VCaP (cell line): ENCODE results near the gene COL4A2.

Experiments used
- H3K27ac ChIP-seq: fragments of 450-650 bp; 2 replicates; pipeline ENCODE4 v1.5.1; 2017
- TF ChIP-seq, protein P1 (sequence below): fragments of 450-650 bp; conservative IDR thresholded peaks from 2 replicates; pipeline ENCODE4 v1.5.1; 2017; ENCODE audit warnings: mild to moderate bottlenecking, moderate library complexity

Gene COL4A2

GRCh38 chr13:110506396-110506795, 199.3 kb downstream of the COL4A2 start:
- TF ChIP-seq, protein P1, sequence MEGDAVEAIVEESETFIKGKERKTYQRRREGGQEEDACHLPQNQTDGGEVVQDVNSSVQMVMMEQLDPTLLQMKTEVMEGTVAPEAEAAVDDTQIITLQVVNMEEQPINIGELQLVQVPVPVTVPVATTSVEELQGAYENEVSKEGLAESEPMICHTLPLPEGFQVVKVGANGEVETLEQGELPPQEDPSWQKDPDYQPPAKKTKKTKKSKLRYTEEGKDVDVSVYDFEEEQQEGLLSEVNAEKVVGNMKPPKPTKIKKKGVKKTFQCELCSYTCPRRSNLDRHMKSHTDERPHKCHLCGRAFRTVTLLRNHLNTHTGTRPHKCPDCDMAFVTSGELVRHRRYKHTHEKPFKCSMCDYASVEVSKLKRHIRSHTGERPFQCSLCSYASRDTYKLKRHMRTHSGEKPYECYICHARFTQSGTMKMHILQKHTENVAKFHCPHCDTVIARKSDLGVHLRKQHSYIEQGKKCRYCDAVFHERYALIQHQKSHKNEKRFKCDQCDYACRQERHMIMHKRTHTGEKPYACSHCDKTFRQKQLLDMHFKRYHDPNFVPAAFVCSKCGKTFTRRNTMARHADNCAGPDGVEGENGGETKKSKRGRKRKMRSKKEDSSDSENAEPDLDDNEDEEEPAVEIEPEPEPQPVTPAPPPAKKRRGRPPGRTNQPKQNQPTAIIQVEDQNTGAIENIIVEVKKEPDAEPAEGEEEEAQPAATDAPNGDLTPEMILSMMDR: no peak
- H3K27ac ChIP-seq: peak overlapping the region; percentile 100

DNA sequence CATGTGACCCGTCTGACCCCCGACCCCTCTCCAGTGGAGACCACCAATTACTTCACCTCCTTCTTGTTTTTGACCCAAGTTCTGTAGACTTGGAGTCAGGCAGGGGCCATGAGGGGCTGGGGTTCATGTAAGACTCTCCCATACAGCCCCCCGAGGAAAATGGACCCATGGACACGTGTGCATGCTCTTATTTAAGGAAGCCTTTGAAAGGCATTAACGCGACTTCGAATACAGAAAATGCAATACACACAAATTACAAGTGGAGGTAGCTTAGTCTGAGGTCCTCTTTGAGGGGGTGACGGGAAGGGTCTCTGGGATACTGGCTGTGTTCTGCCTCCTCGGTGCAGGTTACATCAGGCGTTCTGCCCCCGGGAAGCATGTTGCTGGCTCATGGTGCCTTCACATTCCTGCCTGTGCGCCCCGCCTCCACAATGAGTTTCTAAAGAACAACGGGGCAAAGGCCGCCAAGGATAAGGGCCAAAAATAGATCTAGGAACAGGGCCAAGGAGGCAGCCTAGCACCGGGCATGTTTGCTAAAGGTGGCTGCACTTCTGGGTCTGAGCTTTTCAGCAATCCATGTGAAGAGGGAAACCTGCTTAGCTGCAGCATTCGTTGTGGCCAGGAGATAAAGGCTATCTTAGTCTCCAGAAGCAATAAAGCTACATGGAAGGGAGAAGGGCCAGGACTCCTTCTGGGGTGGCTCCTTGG, 199.9 kb downstream of the COL4A2 start:
- H3K27ac ChIP-seq: peak overlapping the region; percentile 100
- TF ChIP-seq, protein P1: no peak

DNA sequence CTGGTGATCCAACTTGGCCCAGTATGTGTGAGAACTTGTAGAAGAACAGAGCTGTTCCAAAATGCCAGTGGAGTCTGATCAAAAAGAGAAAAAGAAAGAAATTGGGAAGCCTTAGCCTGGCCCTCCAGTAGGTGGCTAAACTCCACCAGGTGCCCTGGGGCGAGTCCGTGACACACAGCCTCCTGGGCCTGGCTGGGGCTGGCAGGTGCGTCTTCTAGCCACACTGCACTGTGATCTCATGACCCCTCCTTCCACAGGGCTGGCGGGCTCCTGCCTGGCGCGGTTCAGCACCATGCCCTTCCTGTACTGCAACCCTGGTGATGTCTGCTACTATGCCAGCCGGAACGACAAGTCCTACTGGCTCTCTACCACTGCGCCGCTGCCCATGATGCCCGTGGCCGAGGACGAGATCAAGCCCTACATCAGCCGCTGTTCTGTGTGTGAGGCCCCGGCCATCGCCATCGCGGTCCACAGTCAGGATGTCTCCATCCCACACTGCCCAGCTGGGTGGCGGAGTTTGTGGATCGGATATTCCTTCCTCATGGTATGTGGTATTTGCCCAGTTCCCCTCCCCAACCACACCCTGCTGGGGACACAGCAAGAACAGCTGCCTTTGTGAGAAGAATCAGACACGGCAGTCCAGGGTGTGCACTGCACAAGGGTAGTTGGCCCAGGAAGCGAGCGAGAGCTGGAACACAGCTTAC, 200.7 kb downstream of the COL4A2 start:
- TF ChIP-seq, protein P1: peak; percentile 95
- peak overlapping the region; percentile 100 for H3K27ac ChIP-seq

DNA sequence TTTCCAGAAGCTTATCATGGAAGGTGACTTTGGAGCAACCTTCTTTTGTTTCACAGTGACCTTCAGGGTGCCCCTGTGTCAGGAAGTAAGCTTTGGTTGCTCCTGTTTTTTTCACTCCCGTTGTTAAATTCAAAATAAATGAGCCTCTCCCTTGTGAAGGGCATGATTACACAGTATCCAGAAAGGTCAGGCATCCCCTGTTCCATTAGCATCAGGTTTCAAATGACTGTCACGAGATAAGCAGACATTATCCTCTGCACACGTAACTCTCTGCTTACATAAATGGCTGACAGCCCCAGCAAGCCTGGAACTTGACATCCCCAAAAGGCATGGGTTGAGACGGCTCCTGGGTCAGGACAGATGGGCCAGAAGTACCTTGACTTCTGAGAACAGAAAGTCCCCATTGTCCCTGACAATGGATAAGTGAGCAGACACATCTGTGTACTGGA, 202.4 kb downstream of the COL4A2 start:
- H3K27ac ChIP-seq: peak overlapping the region; percentile 100
- TF ChIP-seq, protein P1: no peak

- H3K27ac ChIP-seq: peak overlapping the region; percentile 100
- TF ChIP-seq, protein P1: no peak
These were observed 203.1 kb downstream of the COL4A2 start for GRCh38 chr13:110509971-110510786.

DNA sequence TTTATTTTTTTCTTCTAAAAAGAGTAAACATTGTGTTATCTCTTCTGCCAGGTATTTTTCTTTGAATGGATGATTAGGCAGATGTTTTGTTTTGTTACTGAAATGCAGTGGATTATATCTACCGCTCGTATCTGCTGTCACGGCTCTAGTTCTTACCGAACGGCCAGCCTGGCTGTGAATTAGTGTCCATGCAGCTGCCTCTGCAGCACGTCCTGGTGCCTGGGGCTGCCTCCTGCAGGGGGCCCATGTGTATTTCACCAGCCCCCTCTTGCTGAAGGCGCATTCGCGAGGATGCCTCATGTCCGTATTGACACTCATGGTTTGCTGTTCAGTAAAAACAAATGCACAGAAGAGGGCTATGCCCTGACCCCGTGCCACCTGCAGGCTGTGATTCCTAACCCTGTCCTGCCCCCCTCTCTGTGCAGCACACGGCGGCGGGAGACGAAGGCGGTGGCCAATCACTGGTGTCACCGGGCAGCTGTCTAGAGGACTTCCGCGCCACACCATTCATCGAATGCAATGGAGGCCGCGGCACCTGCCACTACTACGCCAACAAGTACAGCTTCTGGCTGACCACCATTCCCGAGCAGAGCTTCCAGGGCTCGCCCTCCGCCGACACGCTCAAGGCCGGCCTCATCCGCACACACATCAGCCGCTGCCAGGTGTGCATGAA, 204.6 kb downstream of the COL4A2 start:
- TF ChIP-seq, protein P1: peak; percentile 30
- H3K27ac ChIP-seq: peak overlapping the region; percentile 100
